Hematopoietic multipotent progenitor cell (in vitro differentiated cells): ENCODE measurements around the gene CACNA1B. TPM values are rescaled to one million over a fixed set of nuclear protein-coding genes. Genes with fewer than 3 reads are reported as not detected.

Experiments
- small RNA-seq: library from RNA; depleted of rRNA; stranded (forward); fragments of <200 nt; gene quantifications from one replicate; pipeline ENCODE3, GENCODE V24; 2012
- total RNA-seq: library from RNA; depleted of rRNA; stranded (reverse); fragments of >200 nt; gene quantifications from one replicate; pipeline ENCODE4 v1.2.3, GENCODE V29; 2012

Gene CACNA1B
- total RNA-seq, 1 donor, result under 0.01 TPM

Small RNA genes lying within 50 kb of the gene (small RNA-seq; reads per million reads assigned to genes)
- gene AL591424.2 (not detected), gene MIR602 (not detected)
